Ecto neural progenitor cell (in vitro differentiated cells): Measurements from ENCODE around the gene PMEL.
"Not testable (repeated sequence)": the region's sequence is repeated elsewhere in the genome, so short reads cannot be mapped to it uniquely, and the experiment has no call there.

Experiments used
- DNase-seq: peaks from one replicate; pipeline ENCODE4 v3.0.0-alpha.2; 2018; ENCODE audit warnings: low spot score

The PMEL gene

DNA sequence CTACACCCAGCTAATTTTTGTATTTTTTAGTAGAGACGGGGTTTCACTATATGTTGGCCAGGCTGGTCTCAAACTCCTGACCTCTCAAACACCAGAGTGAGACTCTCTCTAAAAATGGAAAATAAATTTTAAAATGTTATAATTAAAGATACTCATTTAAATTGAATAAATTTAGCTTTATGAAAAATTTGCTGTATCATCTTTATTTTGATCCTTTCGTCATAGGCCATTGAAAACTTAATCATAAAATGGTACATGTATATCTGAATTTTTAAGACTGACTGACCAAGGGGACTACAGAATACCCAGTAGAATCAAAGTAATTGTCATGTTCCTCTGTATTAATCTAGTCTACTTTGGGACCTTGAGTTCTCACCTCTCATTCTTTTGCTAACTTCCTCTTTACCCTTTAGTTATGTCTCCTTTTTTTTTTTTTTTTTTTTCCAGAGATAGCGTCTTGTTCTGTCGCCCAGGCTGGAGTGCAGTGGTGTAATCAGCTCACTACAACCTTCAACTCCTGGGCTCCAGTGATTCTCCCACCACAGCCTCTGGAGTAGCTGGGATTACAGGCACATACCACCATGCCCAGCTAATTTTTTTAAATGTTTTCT lies 17.5 kb upstream of the PMEL start:
- no peak for DNase-seq

DNA sequence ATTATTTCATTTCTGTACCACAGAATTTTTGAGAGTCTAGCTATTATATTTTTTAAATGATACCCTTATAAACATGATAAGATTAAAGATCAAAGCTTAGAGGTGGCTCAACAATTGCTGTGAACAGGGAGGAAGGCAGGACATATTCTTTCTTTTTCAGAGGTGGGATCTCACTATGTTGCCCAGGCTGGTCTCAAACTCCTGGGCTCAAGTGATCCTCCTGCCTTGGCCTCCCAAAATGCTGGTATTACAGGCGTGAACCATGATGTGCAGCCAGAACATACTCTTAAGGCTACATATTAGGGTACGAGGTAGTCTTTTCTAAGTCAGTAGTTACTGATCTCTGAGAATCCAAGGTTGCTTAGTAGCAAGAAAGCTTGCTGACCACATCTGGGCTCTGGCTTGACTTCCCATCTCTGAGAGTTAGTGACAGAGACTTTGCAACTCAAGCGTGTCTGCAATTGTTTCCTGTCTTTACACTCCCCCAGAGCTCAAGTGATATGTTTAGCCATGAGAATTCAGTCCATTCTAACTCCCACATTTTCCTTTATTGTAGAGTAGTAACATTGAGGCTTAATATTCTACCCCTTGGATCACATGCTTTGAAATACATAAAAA lies 16.6 kb upstream of the PMEL start:
- no peak for DNase-seq

DNA sequence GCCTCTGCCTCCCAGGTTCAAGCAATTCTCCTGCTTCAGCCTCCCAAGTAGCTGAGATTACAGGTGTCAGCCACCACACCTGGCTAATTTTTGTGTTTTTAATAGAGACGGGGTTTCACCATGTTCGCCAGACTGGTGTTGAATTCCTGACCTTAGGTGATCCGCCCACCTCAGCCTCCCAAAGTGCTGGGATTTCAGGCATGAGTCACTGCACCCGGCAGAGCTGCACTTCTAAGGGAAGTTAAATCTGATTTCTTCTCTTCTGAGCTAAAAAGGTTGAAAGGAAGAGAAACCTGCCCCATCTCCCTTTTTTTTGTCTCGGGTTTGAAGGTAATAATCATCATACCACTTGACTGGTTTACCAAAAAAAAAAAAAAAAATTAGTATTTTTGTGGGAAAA lies 16.0 kb upstream of the PMEL start:
- DNase-seq, result not testable (repeated sequence)

DNA sequence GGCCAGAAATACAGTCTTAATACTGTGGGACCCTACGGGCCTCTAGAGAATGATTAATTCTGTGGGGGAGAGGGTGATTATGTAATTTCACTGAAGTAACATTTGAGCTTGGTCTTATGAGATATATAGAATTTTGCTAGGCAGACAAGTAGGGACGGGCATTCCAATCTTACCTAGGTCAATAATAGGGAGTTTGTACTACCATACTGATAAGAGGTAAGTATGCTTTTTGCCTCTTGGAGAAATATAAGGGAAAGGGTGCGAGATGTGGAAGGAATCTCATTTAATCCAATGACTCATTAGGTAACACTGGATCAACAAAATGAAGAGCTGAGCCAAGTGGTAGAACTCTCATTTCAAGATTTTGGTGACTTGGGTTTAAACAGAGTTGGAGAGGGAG lies 13.2 kb upstream of the PMEL start:
- DNase-seq, result no peak

DNA sequence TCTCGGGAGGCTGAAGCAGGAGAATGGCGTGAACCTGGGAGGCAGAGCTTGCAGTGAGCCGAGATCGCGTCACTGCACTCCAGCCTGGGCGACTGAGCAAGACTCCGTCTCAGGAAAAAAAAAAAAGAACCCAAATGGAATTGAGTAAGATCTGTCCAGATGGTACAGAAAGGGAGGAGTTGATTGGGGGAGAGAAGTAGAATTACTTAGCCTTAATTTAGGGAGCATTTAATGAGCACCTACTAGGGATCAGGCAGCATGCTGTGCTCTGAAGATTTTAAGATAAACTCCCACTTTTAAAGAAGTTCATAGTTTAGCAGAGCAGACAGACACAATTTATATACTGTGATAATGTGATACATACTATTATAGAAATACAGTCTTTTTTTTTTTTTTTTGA lies 12.6 kb upstream of the PMEL start:
- no peak for DNase-seq

DNA sequence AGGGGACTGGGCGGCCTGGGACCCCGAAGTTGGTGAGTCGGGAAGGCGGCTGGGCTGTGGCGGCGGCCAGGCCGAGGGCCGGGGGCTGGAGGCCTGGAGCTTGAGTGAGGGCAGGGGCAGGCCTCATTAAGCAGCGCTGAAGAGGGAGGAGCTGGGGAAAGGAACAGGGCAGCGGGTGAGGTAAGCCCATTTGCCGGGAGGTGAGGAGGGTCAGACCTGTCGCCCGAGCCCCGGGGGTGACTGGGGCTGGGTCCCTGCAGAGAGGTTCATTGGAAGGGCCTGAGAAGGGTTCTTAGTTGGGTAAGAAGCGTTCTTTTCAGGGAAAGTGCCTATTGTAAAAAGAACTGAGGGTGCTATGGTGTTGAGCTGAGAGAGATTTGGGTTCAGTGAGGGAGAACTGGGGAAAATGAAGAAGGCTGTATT lies 8.5 kb upstream of the PMEL start:
- DNase-seq, result no peak

DNA sequence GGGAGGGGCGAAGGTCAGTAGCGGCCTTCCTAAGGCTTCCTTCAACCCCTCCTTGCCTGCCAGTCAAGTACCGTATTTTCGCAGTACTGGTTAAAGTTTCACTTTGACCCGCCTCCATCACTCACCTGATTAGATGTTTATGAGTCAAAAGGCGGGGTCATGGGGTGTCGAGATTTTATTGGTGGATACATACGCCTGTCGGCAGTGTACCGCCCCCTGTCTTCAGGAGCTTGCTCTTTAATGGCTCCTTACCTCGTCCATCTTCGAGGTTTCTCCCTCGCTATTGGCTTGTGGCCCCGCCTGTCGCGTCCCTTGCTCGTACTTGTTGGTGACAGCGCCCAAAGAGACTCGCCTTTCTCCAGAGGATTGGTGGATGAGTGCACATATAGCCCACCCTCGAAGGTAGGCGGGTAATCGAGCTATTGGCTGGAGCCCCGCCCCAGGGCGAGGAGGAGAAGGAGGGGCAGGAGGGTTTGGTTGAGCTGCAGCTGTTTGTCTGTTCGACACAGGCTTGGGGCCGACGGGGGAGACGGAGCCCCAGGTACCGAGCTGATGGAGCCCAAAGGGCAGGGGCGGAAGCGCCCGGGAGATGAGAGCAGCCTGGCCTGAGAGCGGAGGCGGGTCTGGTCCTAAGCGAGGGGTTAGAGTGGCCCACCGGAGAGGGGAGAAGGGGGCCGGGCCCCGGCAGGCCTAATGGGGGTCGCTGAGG lies 7.9 kb upstream of the PMEL start, which contains the start of gene RAB5B:
RAB5B (plus strand) TSS at position 480 of the 709 bp plus-strand sequence. CDS start 12,883 bp downstream, outside the sequence.
- peak; percentile 99 for DNase-seq

DNA sequence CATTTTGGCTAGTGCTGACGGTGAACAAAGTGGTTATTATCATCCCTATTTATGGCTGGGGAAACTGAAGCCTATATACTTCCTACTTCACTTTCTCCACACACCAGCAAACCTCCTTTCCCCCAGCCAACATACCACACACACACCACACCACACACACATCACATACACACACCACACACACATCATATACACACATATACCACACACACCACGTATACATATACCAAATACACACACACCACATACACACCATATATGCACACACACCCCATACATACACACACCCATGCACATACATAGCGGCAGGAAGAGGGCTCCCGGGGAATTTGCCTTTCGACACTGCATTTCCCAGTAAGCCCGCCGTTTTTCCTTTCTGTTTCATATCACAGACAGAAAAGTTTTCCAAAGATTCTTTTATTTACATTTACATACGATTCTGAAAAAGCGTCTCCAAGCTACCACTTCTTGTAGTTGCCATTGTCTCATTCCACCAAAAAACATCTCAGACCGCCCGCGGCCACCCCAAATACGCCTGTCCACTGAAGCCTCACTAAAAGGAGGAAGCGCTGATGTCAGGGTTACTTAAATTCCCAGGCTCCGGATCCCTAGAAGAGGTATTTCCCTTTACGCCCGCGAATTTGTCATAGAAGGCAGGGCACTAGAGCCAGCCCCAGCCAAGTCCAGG lies 7.2 kb upstream of the PMEL start:
- DNase-seq, result no peak

DNA sequence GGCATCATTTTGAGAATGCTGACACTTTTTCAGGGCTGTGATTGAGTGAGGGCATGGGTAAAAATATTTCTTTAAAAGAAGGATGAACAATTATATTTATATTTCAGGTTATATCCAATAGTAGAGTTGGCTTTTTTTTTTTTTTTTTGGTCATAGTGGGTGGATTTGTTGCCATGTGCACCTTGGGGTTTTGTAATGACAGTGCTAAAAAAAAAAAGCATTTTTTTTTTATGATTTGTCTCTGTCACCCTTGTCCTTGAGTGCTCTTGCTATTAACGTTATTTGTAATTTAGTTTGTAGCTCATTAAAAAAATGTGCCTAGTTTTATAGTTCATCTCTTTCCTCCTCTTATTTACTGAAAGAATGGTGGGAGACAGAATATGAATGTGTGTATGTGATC lies 6.6 kb upstream of the PMEL start:
- no peak for DNase-seq

DNA sequence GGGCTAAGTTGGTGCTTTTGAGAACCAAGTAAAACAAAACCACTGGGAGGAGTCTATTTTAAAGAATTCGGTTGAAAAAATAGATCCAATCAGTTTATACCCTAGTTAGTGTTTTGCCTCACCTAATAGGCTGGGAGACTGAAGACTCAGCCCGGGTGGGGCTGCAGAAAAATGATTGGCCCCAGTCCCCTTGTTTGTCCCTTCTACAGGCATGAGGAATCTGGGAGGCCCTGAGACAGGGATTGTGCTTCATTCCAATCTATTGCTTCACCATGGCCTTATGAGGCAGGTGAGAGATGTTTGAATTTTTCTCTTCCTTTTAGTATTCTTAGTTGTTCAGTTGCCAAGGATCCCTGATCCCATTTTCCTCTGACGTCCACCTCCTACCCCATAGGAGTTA lies 6.2 kb upstream of the PMEL start:
- DNase-seq, result no peak

DNA sequence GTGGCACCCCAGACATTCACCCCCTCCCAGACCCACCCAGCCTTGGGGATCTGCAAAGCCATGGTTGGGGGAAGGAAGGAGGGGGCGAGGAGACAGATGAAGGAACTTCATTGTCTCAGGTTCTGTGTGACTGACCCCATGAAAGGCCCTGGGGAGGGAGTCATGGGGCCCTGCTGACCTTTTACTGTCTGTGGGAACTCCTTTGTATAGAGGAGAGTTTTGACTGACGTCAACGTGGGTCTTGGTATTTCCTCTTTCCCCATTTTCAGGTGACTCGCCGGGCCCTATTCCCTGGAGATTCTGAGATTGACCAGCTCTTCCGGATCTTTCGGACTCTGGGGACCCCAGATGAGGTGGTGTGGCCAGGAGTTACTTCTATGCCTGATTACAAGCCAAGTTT lies 4.9 kb upstream of the PMEL start:
- no peak for DNase-seq

DNA sequence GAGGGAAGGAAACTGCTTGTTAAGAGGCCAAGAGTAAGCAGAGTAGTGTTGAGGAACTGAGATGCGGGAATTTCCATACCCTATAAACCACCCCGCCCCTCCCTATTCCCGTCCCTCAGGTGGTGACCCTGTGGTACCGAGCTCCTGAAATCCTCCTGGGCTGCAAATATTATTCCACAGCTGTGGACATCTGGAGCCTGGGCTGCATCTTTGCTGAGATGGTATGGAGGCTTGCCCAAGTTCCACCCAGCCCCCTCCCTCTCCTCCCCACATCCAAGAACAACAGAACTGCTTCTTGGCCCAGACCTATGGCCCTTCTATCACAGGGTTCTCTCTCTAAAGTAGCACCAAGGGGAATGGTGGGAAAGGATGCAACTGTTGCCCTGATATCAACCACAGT lies 3.5 kb upstream of the PMEL start:
- DNase-seq, result no peak

DNA sequence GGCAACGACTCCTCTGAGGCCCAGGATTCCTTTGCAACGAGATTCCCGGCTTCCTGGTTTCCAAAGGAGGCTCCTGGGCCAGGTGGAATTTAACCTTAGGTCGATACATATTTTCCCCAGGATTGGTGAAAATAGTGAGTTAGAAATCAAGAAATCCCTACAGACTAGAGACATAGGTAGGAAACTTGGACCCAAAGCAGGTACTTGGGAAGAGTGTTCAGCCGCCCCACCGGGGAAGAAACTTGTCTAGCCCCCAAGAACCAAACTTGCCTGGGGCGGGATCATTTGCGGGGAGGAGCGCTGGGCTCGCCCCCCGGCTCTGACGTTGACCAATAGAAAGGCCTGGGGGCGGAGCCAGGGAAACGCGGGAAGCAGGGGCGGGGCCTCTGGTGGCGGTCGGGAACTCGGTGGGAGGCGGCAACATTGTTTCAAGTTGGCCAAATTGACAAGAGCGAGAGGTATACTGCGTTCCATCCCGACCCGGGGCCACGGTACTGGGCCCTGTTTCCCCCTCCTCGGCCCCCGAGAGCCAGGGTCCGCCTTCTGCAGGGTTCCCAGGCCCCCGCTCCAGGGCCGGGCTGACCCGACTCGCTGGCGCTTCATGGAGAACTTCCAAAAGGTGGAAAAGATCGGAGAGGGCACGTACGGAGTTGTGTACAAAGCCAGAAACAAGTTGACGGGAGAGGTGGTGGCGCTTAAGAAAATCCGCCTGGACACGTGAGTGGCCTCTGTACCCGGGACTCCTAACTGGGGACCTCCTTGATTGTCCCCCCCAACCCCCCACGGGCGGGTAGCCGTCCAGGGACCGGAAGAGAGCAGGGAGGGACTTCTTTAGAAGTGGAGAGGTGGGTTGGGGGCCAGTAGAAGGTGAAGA lies 803 bp upstream of the PMEL start, which contains the start of gene CDK2:
CDK2 (plus strand) TSS at position 423 of the 874 bp plus-strand sequence; CDS start at position 602, 179 bp downstream.
- DNase-seq, result peak; percentile 98

DNA sequence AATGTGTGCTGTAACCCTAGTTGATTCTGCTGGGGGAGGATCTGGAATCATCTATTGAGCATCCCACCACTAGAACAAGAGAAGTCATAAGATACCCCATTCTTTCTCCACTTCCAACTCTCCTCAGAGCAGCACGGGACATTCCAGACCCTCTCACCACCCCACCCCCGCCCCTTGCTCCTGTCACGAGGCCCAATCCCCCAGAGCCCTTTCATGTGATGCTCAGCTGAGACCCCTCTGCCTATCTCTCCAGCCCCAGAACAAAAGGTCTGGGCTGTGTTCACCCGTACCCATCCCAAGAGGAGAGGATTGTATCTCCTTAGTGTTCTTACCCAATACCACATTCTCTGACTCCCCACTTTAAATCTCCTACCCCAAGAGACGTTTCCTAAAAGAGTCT lies 602 bp downstream of the PMEL start:
- peak; percentile 67 for DNase-seq

DNA sequence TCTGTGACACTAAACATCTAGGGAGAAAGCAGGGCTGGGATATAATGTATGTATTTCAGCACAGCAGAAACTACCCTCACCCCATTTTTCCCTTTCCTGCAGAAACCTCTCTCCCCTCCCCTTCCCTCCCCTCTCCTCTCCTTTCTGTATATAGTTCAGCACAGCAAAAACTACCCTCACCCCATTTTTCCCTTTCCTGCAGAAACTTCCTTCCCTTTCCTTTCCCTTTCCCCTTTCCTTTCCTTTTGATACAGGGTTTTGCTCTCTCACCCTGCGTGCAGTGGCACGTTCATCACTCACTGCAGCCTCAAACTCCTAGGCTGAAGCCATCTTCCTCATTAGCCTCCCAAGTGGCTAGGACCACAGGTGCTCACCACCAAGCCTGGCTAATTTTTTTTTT lies 2.1 kb downstream of the PMEL start:
- no peak for DNase-seq

DNA sequence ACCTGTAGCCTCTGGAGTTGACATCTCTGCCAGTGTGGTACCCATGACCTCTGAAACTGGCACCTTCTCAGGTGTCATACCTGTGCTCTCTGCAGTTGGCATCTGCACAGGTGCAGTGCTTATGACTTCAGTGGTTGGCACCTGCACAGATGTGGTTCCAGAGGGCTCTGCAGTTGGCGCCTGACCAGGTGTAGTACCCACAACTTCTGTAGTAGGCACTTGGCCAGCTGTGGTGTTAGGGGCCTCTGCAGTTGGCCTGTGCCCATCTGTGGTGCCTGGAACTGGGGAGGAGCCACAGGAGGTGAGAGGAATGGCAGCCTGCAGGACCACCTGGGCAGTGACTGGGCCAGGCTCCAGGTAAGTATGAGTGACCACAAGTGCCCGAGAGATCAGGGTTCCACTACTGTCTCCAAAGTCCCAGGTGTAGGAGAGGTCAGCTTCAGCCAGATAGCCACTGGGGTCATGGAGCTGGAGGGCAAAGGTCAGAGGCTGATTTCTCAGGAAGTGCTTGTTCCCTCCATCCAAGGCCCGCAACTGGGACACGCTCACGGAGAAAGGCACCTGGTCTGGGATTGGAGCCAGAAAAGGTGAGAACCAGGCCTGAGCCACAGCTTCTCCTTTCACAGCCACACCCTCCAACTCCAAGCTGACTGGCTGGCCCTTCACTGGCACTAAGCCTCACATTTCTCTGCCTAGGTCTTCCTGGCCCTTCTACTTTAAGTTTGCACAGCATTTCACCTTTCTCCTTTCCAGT lies 8.6 kb downstream of the PMEL start:
- no peak for DNase-seq

DNA sequence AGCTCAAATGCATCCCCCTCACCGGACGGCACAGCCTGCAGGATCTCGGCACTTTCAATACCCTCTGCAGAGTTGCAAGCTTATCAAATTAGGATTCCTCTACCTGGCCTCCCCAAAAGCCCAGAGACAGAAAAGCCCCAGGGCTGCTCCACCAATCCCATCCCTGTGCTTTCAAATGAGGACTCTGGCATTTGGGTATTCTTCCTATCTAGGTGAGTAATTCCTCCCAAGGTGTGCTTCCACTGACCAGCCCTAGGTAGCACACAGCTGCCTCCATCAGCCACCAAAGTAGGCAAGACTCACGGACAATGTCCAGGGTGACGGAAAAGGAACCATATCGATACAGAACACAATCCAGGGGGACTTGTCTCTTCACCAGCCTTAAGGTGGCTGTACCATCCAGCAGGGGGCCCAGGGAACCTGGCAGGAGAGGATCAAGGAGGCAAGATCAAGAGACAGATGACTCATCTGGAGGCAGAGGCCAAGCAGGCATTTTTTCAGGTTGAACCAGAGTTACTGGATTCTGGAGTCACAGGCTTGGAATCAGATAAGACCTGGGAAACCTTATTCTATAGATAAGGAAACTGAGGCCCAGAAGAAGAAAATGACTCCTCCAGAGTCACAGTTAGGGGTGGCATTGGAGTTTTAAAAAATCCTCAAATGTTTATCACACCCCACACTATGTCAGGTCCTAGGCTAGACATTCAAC lies 9.9 kb downstream of the PMEL start:
- no peak for DNase-seq

DNA sequence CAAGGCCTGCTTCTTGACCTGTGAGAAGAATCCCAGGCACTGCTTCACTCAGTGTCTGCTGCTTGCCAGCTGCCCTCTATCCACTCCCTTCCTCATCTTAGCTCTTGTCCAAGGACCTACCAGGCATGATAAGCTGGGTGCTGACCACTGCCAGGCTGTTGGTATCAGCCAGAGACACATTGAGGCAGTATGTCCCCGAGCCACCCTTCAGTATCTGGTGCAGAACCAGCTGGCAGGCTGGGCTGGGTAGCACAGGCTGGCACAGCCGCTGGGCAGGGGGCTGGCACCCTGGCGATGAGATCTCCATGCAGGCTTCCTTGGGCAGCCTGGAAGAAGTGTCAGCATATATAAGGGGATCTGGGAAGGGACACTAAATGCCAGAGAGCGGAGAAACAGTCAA lies 10.5 kb downstream of the PMEL start:
- DNase-seq, result no peak

DNA sequence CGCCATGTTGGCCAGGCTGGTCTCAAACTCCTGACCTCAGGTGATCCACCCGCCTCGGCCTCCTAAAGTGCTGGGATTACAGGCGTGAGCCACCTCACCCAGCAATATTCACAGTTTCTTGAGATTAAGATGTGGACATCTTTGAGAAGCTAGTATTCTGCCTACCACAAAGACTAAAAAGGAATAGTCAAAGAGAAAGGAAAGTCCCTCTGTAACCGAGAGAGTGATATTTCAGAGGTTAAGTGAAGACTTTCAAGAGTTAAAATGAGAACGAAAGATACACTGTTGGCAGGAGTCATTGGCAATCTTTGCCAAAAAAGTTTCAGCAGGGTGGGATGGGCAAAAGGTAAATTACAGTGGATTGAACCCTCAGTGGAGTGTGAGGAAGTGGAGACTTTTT lies 19.3 kb downstream of the PMEL start:
- DNase-seq, result no peak

DNA sequence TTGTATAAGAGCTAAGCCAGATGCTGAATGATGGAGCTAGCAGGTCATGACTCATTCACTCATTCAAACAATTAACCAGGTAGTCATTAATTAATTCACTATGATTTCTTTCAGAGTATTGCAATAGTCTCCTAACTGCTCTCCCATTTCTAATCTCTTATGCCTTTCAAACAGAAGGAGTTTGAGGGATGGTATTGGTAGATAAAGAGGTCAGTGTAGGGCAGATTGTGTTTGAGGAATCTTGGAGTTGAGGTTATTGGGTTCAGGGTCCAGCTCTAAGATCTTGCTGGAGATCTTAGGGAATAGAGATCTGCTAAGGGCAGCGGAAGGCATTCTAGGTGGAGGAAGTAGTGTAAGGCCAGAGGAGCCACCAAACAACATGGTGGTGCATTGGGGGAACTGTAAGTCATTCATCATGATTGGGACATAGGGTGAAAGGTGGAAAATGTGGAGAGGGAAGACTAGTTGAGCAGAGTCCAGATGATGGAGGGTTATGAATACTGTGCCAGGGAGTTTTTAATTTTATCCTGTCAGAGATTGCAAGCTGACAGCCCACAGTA lies 23.2 kb downstream of the PMEL start:
- DNase-seq, result no peak
